HL-60 (cell line): ENCODE measurements around the gene PPP1R10.

Source experiments
- DNase-seq, 2 experiments: peaks; one replicate each; pipeline ENCODE4 v3.0.0-alpha.2; 2010 to 2020; ENCODE audit warnings: low read depth in 1 of 2, low spot score in 1 of 2
- H3K27ac ChIP-seq: fragments of 250-450 bp; sonication (Bioruptor Pico); replicated peaks from 2 replicates; pipeline ENCODE4 v1.5.1; 2020; ENCODE audit warnings: mild to moderate bottlenecking, moderate library complexity
- H3K27me3 ChIP-seq: fragments of 250-450 bp; sonication (Bioruptor Pico); 2 replicates; pipeline ENCODE4 v1.5.1; 2021; ENCODE audit warnings: mild to moderate bottlenecking, moderate library complexity; ENCODE audit not compliant: insufficient read depth, poor library complexity, severe bottlenecking
- H3K4me3 ChIP-seq: replicated peaks from 2 replicates; pipeline ENCODE4 v1.5.1; 2011; ENCODE audit warnings: mild to moderate bottlenecking, control low read depth, low read length; ENCODE audit not compliant: insufficient read depth
- GABPA ChIP-seq: IDR thresholded peaks from 2 replicates; pipeline ENCODE4 v1.6.1; 2012; ENCODE audit warnings: low read depth
- POLR2AphosphoS5 ChIP-seq: IDR thresholded peaks from 2 replicates; pipeline ENCODE4 v1.6.1; 2012; ENCODE audit warnings: low read depth
- SPI1 ChIP-seq: IDR thresholded peaks from 2 replicates; pipeline ENCODE4 v1.6.1; 2012; ENCODE audit warnings: low read depth, mild to moderate bottlenecking, borderline replicate concordance
- TF ChIP-seq, protein P1 (sequence below): IDR thresholded peaks from 2 replicates; pipeline ENCODE4 v1.6.1; 2012; ENCODE audit warnings: low read depth; ENCODE audit not compliant: insufficient replicate concordance
- TF ChIP-seq, protein P2 (sequence below): IDR thresholded peaks from one replicate; pipeline ENCODE4 v1.5.1; 2011; ENCODE audit warnings: low read length, control low read depth, inconsistent platforms; ENCODE audit not compliant: insufficient read depth

The PPP1R10 gene

DNA sequence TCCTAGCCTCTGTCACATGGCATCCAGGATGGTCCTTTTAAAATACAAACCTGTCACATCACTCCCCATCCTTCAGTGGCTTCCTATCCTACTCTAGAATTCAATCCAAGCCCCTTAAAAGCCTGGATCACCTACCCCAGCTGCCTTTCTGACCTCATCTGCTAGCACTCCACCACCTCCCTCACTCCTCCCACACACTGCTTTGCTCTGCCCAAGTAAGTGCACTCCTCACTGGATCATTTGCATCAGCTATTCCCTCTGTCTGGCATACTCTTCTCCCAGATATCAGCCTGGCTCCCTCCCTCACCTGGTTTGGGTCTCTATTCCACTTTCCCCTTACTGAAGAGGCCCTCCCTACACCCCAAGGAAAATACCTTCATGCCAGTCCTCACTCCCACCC is 40.4 kb upstream of the PPP1R10 start:
- H3K4me3 ChIP-seq = no peak overlapping the region
- no peak overlapping the region for H3K27ac ChIP-seq
- no peaks in the 10 kb centered on the region for H3K27me3 ChIP-seq
- TF ChIP-seq POLR2AphosphoS5 (no peak), SPI1 (no peak), GABPA (no peak)
- TF ChIP-seq, protein P1, sequence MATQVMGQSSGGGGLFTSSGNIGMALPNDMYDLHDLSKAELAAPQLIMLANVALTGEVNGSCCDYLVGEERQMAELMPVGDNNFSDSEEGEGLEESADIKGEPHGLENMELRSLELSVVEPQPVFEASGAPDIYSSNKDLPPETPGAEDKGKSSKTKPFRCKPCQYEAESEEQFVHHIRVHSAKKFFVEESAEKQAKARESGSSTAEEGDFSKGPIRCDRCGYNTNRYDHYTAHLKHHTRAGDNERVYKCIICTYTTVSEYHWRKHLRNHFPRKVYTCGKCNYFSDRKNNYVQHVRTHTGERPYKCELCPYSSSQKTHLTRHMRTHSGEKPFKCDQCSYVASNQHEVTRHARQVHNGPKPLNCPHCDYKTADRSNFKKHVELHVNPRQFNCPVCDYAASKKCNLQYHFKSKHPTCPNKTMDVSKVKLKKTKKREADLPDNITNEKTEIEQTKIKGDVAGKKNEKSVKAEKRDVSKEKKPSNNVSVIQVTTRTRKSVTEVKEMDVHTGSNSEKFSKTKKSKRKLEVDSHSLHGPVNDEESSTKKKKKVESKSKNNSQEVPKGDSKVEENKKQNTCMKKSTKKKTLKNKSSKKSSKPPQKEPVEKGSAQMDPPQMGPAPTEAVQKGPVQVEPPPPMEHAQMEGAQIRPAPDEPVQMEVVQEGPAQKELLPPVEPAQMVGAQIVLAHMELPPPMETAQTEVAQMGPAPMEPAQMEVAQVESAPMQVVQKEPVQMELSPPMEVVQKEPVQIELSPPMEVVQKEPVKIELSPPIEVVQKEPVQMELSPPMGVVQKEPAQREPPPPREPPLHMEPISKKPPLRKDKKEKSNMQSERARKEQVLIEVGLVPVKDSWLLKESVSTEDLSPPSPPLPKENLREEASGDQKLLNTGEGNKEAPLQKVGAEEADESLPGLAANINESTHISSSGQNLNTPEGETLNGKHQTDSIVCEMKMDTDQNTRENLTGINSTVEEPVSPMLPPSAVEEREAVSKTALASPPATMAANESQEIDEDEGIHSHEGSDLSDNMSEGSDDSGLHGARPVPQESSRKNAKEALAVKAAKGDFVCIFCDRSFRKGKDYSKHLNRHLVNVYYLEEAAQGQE = no peak
- TF ChIP-seq, protein P2, sequence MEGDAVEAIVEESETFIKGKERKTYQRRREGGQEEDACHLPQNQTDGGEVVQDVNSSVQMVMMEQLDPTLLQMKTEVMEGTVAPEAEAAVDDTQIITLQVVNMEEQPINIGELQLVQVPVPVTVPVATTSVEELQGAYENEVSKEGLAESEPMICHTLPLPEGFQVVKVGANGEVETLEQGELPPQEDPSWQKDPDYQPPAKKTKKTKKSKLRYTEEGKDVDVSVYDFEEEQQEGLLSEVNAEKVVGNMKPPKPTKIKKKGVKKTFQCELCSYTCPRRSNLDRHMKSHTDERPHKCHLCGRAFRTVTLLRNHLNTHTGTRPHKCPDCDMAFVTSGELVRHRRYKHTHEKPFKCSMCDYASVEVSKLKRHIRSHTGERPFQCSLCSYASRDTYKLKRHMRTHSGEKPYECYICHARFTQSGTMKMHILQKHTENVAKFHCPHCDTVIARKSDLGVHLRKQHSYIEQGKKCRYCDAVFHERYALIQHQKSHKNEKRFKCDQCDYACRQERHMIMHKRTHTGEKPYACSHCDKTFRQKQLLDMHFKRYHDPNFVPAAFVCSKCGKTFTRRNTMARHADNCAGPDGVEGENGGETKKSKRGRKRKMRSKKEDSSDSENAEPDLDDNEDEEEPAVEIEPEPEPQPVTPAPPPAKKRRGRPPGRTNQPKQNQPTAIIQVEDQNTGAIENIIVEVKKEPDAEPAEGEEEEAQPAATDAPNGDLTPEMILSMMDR = no peak
- DNase-seq = no peak

DNA sequence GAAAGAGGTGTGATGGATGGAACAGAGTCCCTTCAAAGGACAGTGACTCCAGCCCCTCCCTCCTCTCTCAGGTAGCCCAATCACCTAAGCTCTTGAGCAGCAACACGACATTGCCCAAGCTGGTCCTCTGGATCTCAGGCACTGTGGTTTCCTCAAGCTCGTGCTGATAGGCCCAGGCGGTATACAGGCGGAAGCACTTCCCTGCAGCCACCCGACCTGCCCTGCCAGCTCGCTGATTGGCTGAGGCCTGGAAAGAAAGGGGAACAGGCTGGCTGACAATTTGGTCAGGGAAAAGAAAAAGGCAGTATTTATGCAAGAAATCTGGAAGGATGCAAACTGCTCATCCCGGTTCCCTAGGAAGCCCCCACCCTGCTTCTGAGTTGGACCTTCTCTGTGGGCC is 39.5 kb upstream of the PPP1R10 start:
- DNase-seq = peak; percentile 71 to 95
- H3K27ac ChIP-seq = no peak overlapping the region
- H3K27me3 ChIP-seq = no peaks in the 10 kb centered on the region
- no peak overlapping the region for H3K4me3 ChIP-seq
- TF ChIP-seq GABPA (peak; percentile 9; the same call in 1 of the 2 replicates), SPI1 (peak; percentile 94)
- TF ChIP-seq, protein P1 = no peak

DNA sequence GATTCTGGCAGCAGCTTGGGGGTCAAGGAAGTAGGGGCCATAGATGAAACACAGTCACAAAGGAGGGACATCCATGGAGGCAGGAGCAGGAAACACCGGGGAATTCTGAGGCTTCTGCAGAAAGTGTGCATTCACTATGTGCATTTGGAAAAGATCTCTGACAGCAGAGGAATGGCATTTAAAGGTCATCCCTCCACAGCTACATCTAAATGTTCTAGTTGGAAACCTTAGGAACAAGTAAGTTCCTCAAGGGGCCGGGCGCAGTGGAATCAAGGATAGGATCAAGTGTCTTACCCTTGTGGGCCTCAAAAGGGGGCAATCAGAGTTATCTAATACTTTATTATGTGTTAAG is 38.7 kb upstream of the PPP1R10 start:
- Histone ChIP-seq H3K27me3 (no peaks in the 10 kb centered on the region), H3K27ac (no peak overlapping the region), H3K4me3 (no peak overlapping the region)
- no peak for DNase-seq
- TF ChIP-seq POLR2AphosphoS5 = no peak

DNA sequence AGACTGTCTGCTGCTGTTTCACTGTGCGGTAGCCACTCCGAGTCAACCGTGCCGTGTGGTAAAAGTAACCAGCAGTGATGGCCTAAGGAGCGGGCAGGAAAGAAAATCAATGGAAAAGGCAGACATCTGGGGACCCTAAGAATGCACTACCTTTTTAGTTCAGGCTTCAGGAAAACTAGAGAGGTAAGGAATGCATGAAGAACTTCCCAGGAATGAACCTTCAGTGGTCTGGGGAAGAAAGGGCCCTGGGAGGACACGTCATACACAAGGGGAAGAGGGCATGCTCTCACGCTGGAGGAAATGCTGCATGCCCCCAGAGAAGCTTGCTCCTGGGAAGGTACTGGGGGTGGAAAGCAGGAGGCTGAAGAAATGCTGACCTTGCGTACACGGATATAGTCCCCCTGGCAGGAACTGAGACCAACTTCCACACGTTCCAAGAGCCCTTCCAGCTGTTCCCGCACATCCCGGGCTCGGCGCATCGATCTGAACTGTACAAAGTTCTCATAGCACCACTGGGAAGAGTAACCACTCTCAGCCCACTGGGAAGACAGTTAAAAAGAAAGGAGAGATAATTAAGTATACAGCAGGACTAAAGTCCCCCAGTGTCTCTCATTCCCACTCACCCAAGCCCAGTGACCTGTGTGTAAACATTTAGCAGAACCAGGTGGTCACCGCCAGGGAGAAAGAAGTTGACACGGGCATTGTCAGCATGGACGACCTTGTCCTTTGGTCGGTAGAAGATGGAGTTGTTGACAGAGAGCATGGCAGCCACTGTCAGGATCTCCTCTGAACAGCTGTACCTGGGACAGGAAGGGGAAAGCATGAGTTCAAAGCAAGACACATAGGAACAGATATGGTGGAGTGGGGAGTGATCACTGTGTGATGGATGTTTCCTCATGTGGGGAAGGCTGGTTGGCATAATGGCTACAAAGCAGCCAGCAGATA is 38.0 kb upstream of the PPP1R10 start:
- Histone ChIP-seq H3K4me3 (no peak overlapping the region), H3K27ac (no peak overlapping the region; the same call in 1 of the 2 replicates), H3K27me3 (no peaks in the 10 kb centered on the region)
- no peak for TF ChIP-seq POLR2AphosphoS5
- TF ChIP-seq, protein P2 = no peak
- no peak for TF ChIP-seq GABPA
- no peak for TF ChIP-seq SPI1
- TF ChIP-seq, protein P1 = no peak
- no peak for DNase-seq
